Heart left ventricle (tissue), 13 donors: ENCODE data around the gene ZBTB46.

Source experiments
- CTCF ChIP-seq, 12 donors: fragments of 200-600 bp; sonication (generic) in 4 of 12; IDR thresholded peaks; one replicate each; pipeline versions ENCODE4 v1.5.0 to v1.8.0; 2018 to 2022; ENCODE audit warnings: antibody characterized with exemption in 12 of 12, mild to moderate bottlenecking in 5 of 12
- POLR2A ChIP-seq, 2 donors: fragments of 450-650 bp; IDR thresholded peaks; one replicate each; pipeline ENCODE4 v1.6.1; 2017; ENCODE audit warnings: antibody characterized with exemption in 2 of 2, mild to moderate bottlenecking in 2 of 2, moderate library complexity in 2 of 2
- donor health status: ischemic (EF 13 %, LVEDD 7.1; RV severe dilation, severe dysfunction).
- donor health status: DM: no; HTN: yes; CAD: no.
- donor health status: DM: no; HTN: no; CAD: no.
- donor health status: ischemic (EF 25% LVEDD 6.9; RV normal size, moderate dysfunction).
- donor health status: ischemic (EF 25% LVEDD 5.7; RV mildly dilated, moderate dysfunction).
- donor health status: ischemic (EF 35%, LVEDD 5.7; RV mildly dilated, moderate dysfunction).
- donor health status: nonischemic (EF 11% LVEDD 7.7; RV severe dilation, severe dysfunction).
- donor health status: DM: yes; HTN: yes; CAD: no.
- donor health status: PGD.
- donor health status: ischemic (EF 29% LVEDD 5.4; RV normal size, mild dysfunction).
- donor health status: nonischemic (EF 23%, LVEDD 6.1; RV moderate dilation, normal function).

- TF ChIP-seq CTCF (IDR thresholded peaks at IDR 0.05) (no peak), POLR2A (IDR thresholded peaks at IDR 0.05) (peak in 1 of 2 donors; percentile 16)
Observed at GRCh38 chr20:63787302-63787701, 43.8 kb downstream of the ZBTB46 start.
